GM23338 (cell line): Measurements from ENCODE around the gene G6PD.

Experiments used
- EZH2 ChIP-seq: fragments of 200-600 bp; sonication (generic); IDR thresholded peaks from one replicate; pipeline ENCODE4 v1.8.0; 2017; ENCODE audit warnings: antibody characterized with exemption, mild to moderate bottlenecking, low read depth; ENCODE audit not compliant: unreplicated experiment
- EZH2phosphoT487 ChIP-seq: fragments of 200-600 bp; sonication (generic); IDR thresholded peaks from one replicate; pipeline ENCODE4 v1.8.1; 2018; ENCODE audit warnings: antibody characterized with exemption; ENCODE audit not compliant: unreplicated experiment
- NANOG ChIP-seq: IDR thresholded peaks from 2 replicates; pipeline ENCODE4 v1.6.1; 2016; ENCODE audit warnings: antibody characterized with exemption, borderline replicate concordance
- POLR2AphosphoS5 ChIP-seq: IDR thresholded peaks from 2 replicates; pipeline ENCODE4 v1.6.1; 2016; ENCODE audit warnings: antibody characterized with exemption, low read depth
- TF ChIP-seq, protein P1 (sequence below): IDR thresholded peaks from 2 replicates; pipeline ENCODE4 v1.6.1; 2016; ENCODE audit warnings: antibody characterized with exemption
- TF ChIP-seq, protein P2 (sequence below), 2 experiments: fragments of 200-600 bp in 1 of 2; sonication (generic) in 1 of 2; conservative IDR thresholded peaks; 2 replicates each; pipeline versions ENCODE4 v1.5.1 to v1.6.1; 2016 to 2017; ENCODE audit warnings: antibody characterized with exemption in 2 of 2, low read depth in 2 of 2, mild to moderate bottlenecking in 2 of 2, moderate library complexity in 1 of 2
- TF ChIP-seq, protein P3 (sequence below): IDR thresholded peaks from one replicate; pipeline ENCODE4 v1.6.1; 2018; ENCODE audit warnings: antibody characterized with exemption; ENCODE audit not compliant: unreplicated experiment

DNA sequence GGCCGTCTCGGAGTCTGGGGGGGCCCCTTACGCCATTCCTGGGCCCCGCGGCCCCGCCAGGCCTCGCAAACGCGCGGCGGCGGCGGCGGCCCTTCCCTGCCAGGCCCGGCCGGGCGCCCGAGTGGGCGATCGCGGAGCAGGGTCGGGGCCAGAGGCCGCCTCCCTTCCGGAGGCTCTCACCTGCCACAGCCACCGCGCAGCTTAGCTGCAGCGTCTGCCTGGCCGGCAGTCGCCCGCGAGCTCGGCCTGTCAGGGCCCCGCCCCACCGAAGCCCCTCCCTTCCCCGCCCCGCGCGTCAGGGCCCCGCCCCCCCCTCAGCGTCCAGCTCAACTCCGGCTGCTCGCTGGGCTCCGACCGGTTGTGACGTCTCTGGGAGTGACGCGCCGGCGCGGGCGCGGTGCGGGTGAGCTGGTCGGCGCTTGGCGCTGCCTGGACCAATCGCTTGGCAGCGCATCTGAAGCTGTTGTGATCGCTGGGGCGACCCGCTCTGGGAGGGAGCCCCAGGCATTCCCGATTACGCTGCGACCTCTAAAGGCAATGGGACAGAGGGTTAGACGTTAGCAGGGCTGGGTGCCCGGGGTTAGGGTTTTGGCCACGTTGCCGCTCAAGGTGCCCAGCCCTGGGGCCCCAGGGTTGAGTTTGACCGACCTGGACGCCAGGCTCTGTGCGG is 56.1 kb downstream of the G6PD start, which contains the start of gene SLC10A3:
- peak; percentile 57 for TF ChIP-seq POLR2AphosphoS5
- TF ChIP-seq, protein P1, sequence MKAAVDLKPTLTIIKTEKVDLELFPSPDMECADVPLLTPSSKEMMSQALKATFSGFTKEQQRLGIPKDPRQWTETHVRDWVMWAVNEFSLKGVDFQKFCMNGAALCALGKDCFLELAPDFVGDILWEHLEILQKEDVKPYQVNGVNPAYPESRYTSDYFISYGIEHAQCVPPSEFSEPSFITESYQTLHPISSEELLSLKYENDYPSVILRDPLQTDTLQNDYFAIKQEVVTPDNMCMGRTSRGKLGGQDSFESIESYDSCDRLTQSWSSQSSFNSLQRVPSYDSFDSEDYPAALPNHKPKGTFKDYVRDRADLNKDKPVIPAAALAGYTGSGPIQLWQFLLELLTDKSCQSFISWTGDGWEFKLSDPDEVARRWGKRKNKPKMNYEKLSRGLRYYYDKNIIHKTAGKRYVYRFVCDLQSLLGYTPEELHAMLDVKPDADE: no peak
- TF ChIP-seq, protein P2, sequence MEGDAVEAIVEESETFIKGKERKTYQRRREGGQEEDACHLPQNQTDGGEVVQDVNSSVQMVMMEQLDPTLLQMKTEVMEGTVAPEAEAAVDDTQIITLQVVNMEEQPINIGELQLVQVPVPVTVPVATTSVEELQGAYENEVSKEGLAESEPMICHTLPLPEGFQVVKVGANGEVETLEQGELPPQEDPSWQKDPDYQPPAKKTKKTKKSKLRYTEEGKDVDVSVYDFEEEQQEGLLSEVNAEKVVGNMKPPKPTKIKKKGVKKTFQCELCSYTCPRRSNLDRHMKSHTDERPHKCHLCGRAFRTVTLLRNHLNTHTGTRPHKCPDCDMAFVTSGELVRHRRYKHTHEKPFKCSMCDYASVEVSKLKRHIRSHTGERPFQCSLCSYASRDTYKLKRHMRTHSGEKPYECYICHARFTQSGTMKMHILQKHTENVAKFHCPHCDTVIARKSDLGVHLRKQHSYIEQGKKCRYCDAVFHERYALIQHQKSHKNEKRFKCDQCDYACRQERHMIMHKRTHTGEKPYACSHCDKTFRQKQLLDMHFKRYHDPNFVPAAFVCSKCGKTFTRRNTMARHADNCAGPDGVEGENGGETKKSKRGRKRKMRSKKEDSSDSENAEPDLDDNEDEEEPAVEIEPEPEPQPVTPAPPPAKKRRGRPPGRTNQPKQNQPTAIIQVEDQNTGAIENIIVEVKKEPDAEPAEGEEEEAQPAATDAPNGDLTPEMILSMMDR (conservative IDR thresholded peaks at IDR 0.05; ENCODE audit: low read depth in 2 of 2): peak in 1 of 2 experiments; percentile 45; a peak in 2 of 4 replicates
- no peak for TF ChIP-seq EZH2phosphoT487
- no peak for TF ChIP-seq EZH2
- TF ChIP-seq, protein P3, sequence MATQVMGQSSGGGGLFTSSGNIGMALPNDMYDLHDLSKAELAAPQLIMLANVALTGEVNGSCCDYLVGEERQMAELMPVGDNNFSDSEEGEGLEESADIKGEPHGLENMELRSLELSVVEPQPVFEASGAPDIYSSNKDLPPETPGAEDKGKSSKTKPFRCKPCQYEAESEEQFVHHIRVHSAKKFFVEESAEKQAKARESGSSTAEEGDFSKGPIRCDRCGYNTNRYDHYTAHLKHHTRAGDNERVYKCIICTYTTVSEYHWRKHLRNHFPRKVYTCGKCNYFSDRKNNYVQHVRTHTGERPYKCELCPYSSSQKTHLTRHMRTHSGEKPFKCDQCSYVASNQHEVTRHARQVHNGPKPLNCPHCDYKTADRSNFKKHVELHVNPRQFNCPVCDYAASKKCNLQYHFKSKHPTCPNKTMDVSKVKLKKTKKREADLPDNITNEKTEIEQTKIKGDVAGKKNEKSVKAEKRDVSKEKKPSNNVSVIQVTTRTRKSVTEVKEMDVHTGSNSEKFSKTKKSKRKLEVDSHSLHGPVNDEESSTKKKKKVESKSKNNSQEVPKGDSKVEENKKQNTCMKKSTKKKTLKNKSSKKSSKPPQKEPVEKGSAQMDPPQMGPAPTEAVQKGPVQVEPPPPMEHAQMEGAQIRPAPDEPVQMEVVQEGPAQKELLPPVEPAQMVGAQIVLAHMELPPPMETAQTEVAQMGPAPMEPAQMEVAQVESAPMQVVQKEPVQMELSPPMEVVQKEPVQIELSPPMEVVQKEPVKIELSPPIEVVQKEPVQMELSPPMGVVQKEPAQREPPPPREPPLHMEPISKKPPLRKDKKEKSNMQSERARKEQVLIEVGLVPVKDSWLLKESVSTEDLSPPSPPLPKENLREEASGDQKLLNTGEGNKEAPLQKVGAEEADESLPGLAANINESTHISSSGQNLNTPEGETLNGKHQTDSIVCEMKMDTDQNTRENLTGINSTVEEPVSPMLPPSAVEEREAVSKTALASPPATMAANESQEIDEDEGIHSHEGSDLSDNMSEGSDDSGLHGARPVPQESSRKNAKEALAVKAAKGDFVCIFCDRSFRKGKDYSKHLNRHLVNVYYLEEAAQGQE: no peak
- no peak for TF ChIP-seq NANOG
